OCI-LY3 (cell line): Measurements from ENCODE around the gene CDK5RAP3.

Experiments used
- EZH2phosphoT487 ChIP-seq: fragments of 200-600 bp; shearing (Covaris generic); IDR thresholded peaks from 2 replicates; pipeline ENCODE4 v1.6.1; 2018; ENCODE audit warnings: antibody characterized with exemption, mixed run types, low read depth
- TF ChIP-seq, protein P1 (sequence below): fragments of 200-600, 300-600 bp; sonication (generic); IDR thresholded peaks from 2 replicates; pipeline ENCODE4 v1.5.1; 2014; ENCODE audit warnings: antibody characterized with exemption, low read length, low read depth

DNA sequence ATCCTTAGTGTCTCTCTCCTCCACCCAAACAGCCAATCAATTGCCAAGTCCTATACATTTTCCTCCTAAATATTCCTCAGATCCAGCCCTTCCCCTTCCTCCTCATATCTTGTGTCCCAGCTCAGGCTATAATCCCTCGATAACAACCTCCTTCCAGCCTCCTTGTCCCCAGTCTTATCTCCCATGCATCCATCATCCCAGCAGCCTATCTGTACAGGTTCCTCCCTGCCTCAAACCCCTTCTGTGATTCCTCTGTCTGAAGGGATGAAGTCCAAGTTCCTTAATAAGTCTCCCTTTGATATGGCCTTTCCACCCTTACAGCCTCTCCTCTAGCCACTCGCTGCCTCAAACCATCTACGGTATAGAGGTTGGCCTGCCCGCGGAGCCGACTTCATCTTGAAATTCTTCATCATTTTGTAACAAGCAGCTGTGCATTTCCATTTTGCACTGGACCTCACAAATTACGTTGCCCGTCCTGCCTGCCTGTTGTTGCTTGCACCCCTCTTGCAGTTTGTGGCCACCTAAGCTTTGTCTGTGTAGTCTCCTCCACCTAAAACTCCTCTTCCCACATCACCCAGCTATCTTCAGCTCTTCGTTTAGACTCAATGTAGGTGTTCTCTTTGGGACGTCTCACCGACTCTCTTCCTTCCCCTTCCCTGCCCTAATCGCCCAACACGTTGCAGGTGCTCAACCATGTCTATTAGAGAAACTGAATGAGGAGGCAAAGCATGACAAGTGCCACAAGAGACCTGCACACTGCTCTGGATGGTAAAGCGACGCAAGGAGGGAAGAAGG lies 786 bp upstream of the CDK5RAP3 start:
- TF ChIP-seq, protein P1, sequence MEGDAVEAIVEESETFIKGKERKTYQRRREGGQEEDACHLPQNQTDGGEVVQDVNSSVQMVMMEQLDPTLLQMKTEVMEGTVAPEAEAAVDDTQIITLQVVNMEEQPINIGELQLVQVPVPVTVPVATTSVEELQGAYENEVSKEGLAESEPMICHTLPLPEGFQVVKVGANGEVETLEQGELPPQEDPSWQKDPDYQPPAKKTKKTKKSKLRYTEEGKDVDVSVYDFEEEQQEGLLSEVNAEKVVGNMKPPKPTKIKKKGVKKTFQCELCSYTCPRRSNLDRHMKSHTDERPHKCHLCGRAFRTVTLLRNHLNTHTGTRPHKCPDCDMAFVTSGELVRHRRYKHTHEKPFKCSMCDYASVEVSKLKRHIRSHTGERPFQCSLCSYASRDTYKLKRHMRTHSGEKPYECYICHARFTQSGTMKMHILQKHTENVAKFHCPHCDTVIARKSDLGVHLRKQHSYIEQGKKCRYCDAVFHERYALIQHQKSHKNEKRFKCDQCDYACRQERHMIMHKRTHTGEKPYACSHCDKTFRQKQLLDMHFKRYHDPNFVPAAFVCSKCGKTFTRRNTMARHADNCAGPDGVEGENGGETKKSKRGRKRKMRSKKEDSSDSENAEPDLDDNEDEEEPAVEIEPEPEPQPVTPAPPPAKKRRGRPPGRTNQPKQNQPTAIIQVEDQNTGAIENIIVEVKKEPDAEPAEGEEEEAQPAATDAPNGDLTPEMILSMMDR, result no peak
- TF ChIP-seq EZH2phosphoT487, result no peak
